ENCODE measurements around the gene TM9SF2.

- TF ChIP-seq, protein P1, sequence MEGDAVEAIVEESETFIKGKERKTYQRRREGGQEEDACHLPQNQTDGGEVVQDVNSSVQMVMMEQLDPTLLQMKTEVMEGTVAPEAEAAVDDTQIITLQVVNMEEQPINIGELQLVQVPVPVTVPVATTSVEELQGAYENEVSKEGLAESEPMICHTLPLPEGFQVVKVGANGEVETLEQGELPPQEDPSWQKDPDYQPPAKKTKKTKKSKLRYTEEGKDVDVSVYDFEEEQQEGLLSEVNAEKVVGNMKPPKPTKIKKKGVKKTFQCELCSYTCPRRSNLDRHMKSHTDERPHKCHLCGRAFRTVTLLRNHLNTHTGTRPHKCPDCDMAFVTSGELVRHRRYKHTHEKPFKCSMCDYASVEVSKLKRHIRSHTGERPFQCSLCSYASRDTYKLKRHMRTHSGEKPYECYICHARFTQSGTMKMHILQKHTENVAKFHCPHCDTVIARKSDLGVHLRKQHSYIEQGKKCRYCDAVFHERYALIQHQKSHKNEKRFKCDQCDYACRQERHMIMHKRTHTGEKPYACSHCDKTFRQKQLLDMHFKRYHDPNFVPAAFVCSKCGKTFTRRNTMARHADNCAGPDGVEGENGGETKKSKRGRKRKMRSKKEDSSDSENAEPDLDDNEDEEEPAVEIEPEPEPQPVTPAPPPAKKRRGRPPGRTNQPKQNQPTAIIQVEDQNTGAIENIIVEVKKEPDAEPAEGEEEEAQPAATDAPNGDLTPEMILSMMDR (IDR thresholded peaks at IDR 0.05; ENCODE audit: insufficient read depth, low read length, poor library complexity, severe bottlenecking): no peak
- no peak for TF ChIP-seq EZH2phosphoT487 (conservative IDR thresholded peaks at IDR 0.05; ENCODE audit: low read length)
These were observed 6.3 kb downstream of the TM9SF2 start for GRCh38 chr13:99507551-99507950.
